Calu3 (cell line): ENCODE measurements around the gene KIF17. TPM values are rescaled to one million over a fixed set of nuclear protein-coding genes. Genes with fewer than 3 reads are reported as not detected.

ENCODE experiments used
- BruUV-seq: library from RNA; stranded (reverse); fragments of 400-500 nt; replicated peaks from 2 replicates; lab custom pipeline; 2021; lab: Mats Ljungman, UMichigan
- CTCF ChIA-PET: fragments of 300-600 bp; sonication (Branson Sonifier 250); formaldehyde crosslinking; loops from one replicate; lab custom pipeline; 2022; ENCODE audit warnings: antibody characterized with exemption; lab: Charles Lee
- DNase-seq: peaks from one replicate; pipeline ENCODE4 v3.0.0; 2022
- H3K27ac Mint-ChIP-seq: one replicate; pipeline ENCODE4 v1.8.0; 2022; ENCODE audit warnings: mixed read lengths; ENCODE audit not compliant: unreplicated experiment
- H3K27me3 Mint-ChIP-seq: one replicate; pipeline ENCODE4 v1.8.0; 2022; ENCODE audit warnings: mixed read lengths; ENCODE audit not compliant: unreplicated experiment
- H3K36me3 Mint-ChIP-seq: one replicate; pipeline ENCODE4 v1.8.0; 2022; ENCODE audit warnings: mild to moderate bottlenecking, moderate library complexity, mixed read lengths; ENCODE audit not compliant: insufficient read depth, unreplicated experiment
- H3K4me1 Mint-ChIP-seq: one replicate; pipeline ENCODE4 v1.8.0; 2022; ENCODE audit warnings: mild to moderate bottlenecking, low read depth, mixed read lengths; ENCODE audit not compliant: unreplicated experiment
- H3K4me3 Mint-ChIP-seq: one replicate; pipeline ENCODE4 v1.8.0; 2022; ENCODE audit warnings: mild to moderate bottlenecking, low read depth, moderate library complexity, mixed read lengths; ENCODE audit not compliant: unreplicated experiment
- H3K9me3 Mint-ChIP-seq: one replicate; pipeline ENCODE4 v1.8.0; 2022; ENCODE audit warnings: low read depth, mixed read lengths; ENCODE audit not compliant: unreplicated experiment
- CTCF ChIP-seq: fragments of 200-600 bp; IDR thresholded peaks from one replicate; pipeline ENCODE4 v1.8.0; 2022; ENCODE audit warnings: antibody characterized with exemption; ENCODE audit not compliant: unreplicated experiment
- intact Hi-C: fragments of 100-400 bp; cut with micrococcal nuclease; formaldehyde crosslinking; loops from one replicate; pipeline ENCODE4 v1.10.0; 2022; ENCODE audit not compliant: unreplicated experiment
- total RNA-seq: library from RNA; stranded (reverse); gene quantifications from 2 replicates; pipeline ENCODE4 v1.2.3, GENCODE V29; 2022

The KIF17 gene
- total RNA-seq, 1 experiment from 2014 or later: not detected

GRCh38 chr1:20648438-20648837 is 69.4 kb downstream of the KIF17 start:
- H3K36me3 Mint-ChIP-seq: peaks cover 54% of the 10 kb centered on the region
- CTCF ChIA-PET: no interaction called here

DNA sequence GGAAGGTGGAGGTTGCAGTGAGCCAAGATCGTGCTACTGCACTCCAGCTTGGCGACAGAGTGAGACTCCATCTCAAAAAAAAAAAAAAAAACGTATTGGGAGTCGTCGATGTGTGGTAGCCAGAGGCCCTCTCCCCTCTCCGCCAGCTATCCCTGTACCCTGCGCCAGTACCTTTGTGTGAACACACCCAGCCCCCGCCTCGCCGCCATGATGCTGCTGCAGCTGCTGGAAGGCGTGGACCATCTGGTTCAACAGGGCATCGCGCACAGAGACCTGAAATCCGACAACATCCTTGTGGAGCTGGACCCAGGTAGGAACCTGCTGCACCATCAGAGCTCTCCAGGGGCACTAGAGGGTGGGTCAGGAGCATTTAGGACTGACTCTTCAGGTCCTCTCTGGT is 72.4 kb downstream of the KIF17 start:
- H3K36me3 Mint-ChIP-seq: peaks cover 34% of the 10 kb centered on the region
- H3K27ac Mint-ChIP-seq: no peak overlapping the region
- no TSS peak for BruUV-seq
- DNase-seq: no peak
- CTCF ChIA-PET: interaction anchor here (0.6 kb wide), 1 partner anchor 864 kb away, joined by 3 read pairs; no protein-coding TSS in a partner anchor
- no peak for TF ChIP-seq CTCF
- no peaks in the 10 kb centered on the region for H3K27me3 Mint-ChIP-seq
- intact Hi-C loops: no loop called here
- H3K4me3 Mint-ChIP-seq: no peak overlapping the region
- no peaks in the 10 kb centered on the region for H3K9me3 Mint-ChIP-seq
- no peaks in the 10 kb centered on the region for H3K4me1 Mint-ChIP-seq

More at GRCh38 chr1:20648438-20648837, 69.4 kb downstream of the KIF17 start:
- Mint-ChIP-seq H3K4me3 (no peak overlapping the region), H3K27ac (no peak overlapping the region), H3K9me3 (no peaks in the 10 kb centered on the region), H3K27me3 (no peaks in the 10 kb centered on the region), H3K4me1 (no peaks in the 10 kb centered on the region)
- TF ChIP-seq CTCF: no peak
- BruUV-seq: no TSS peak
- DNase-seq: no peak
- intact Hi-C loops: no loop called here

GRCh38 chr1:20644416-20644815 is 73.4 kb downstream of the KIF17 start:
- CTCF ChIA-PET: no interaction called here
- TF ChIP-seq CTCF: no peak
- no peak overlapping the region for H3K4me3 Mint-ChIP-seq
- no peaks in the 10 kb centered on the region for H3K27me3 Mint-ChIP-seq
- no peak for DNase-seq
- H3K27ac Mint-ChIP-seq: no peak overlapping the region
- no TSS peak for BruUV-seq
- intact Hi-C loops: no loop called here
- no peaks in the 10 kb centered on the region for H3K9me3 Mint-ChIP-seq
- peaks cover 24% of the 10 kb centered on the region for H3K36me3 Mint-ChIP-seq
- no peaks in the 10 kb centered on the region for H3K4me1 Mint-ChIP-seq

GRCh38 chr1:20643080-20643479 is 74.7 kb downstream of the KIF17 start:
- no peaks in the 10 kb centered on the region for H3K27me3 Mint-ChIP-seq
- H3K4me3 Mint-ChIP-seq: no peak overlapping the region
- no peak overlapping the region for H3K27ac Mint-ChIP-seq
- no peaks in the 10 kb centered on the region for H3K4me1 Mint-ChIP-seq
- BruUV-seq: no TSS peak
- TF ChIP-seq CTCF: no peak
- H3K36me3 Mint-ChIP-seq: peaks cover 11% of the 10 kb centered on the region
- H3K9me3 Mint-ChIP-seq: no peaks in the 10 kb centered on the region
- CTCF ChIA-PET: no interaction called here
- intact Hi-C loops: no loop called here
- no peak for DNase-seq
